NB4 (cell line): Measurements from ENCODE around the gene C6orf52.
A peak's percentile ranks its signal among the peaks of the same experiment; 100 is the strongest.
"Not testable (repeated sequence)": the region's sequence is repeated elsewhere in the genome, so short reads cannot be mapped to it uniquely, and the experiment has no call there.

ENCODE experiments used
- DNase-seq: peaks from one replicate; pipeline ENCODE4 v3.0.0; 2010; ENCODE audit warnings: low read depth
- H3K4me3 ChIP-seq: one replicate; pipeline ENCODE4 v1.5.1; 2011; ENCODE audit warnings: mild to moderate bottlenecking, low read depth, low read length, moderate library complexity
- CTCF ChIP-seq: IDR thresholded peaks from one replicate; pipeline ENCODE4 v1.5.1; 2012; ENCODE audit warnings: low read depth, low read length
- MYC ChIP-seq: IDR thresholded peaks from 2 replicates; pipeline ENCODE4 v1.6.1; 2011; ENCODE audit warnings: low read depth, low read length
- POLR2A ChIP-seq: IDR thresholded peaks from 2 replicates; pipeline ENCODE4 v1.6.1; 2011; ENCODE audit warnings: mild to moderate bottlenecking; ENCODE audit not compliant: insufficient read length; ENCODE audit errors: extremely low read depth
- TF ChIP-seq, protein P1 (sequence below): IDR thresholded peaks from 2 replicates; pipeline ENCODE4 v1.6.1; 2011; ENCODE audit warnings: low read depth, low read length

C6orf52 gene

DNA sequence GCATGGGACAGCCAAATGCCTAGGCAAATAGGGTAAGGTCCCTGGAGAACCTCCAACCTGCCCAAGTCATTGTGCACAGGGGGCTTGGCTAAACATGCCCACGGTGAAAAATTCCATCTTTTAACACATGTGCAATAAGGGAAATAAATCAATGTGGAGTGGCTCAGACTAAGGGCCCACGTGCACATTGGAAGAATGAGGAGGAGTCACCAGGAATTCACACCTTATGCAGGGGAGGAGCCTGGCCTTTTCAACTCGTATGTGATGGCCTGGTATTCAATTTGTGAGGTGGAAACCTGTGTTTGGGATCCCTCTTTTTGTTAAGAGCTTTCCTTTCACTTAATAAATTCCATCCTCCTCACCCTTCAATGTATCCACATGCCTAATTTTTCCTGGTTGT is 12.6 kb downstream of the C6orf52 start:
- H3K4me3 ChIP-seq: no peak overlapping the region
- TF ChIP-seq, protein P1, sequence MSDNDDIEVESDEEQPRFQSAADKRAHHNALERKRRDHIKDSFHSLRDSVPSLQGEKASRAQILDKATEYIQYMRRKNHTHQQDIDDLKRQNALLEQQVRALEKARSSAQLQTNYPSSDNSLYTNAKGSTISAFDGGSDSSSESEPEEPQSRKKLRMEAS: no peak
- TF ChIP-seq MYC: no peak
- TF ChIP-seq CTCF: no peak
- TF ChIP-seq POLR2A: no peak
- no peak for DNase-seq

GRCh38 chr6:10678456-10678855 is 16.0 kb downstream of the C6orf52 start:
- no peak overlapping the region for H3K4me3 ChIP-seq
- no peak for DNase-seq
- no peak for TF ChIP-seq CTCF
- TF ChIP-seq, protein P1: no peak
- TF ChIP-seq POLR2A: no peak
- TF ChIP-seq MYC: no peak

DNA sequence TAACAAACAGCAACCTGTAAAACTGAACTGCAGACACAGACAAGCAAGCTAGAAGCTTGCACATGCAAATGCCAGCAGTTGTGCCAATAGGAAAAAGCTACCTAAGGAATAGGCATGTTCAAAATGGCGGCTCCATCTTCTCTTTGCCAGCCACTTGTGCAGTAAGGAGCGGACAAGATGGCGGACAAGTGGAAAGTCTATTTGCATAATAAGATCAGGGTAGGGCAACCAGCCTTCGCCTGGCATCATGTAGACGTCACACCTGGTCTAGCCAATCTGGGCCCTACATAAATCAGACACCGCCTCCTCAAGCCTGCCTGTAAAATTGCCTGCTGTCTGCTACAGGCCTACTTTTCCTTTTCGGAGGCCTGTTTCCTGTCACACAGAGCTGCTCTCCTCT is 18.0 kb downstream of the C6orf52 start:
- TF ChIP-seq CTCF: no peak
- DNase-seq: no peak
- no peak overlapping the region for H3K4me3 ChIP-seq

DNA sequence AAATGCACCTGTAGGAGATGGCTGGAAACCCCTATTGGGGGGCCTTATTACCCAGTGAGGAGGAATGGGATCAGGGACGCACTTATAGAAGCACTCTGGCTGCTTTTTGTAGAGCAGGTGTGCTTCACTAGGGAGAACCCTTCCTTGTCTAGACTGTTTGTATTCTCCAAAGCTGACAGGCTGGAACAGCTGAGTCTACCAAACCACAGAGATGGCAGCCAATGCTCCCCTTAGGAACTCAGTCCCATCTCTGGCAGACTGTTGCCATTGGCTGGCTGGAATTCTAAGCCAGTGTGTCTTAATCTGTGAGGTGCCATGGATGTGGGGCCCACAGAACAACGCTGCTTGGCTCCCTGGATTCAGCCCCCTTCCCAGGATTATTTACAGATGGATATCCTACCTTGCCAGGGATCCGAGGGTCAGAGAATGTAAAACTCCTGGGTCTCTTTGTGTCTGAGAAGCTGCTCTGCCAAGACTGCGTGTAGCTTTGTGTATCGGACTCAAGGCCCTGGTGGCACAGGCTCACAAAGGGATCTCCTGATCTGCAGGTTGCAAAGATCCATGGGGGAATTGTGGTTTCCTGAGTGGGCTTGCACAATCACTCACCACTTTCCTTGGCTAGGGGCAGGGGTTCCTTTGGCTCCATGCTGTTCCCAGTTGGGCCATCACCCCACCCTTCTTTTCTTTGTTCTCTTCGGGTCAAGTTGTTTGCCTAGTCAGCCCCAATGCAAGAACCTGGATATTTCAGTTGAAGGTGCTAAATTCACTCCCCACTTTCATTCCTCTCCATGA is 26.1 kb downstream of the C6orf52 start:
- peak; percentile 64 for DNase-seq
- TF ChIP-seq CTCF (no peak), MYC (no peak), POLR2A (no peak)
- TF ChIP-seq, protein P1: no peak
- H3K4me3 ChIP-seq: no peak overlapping the region

DNA sequence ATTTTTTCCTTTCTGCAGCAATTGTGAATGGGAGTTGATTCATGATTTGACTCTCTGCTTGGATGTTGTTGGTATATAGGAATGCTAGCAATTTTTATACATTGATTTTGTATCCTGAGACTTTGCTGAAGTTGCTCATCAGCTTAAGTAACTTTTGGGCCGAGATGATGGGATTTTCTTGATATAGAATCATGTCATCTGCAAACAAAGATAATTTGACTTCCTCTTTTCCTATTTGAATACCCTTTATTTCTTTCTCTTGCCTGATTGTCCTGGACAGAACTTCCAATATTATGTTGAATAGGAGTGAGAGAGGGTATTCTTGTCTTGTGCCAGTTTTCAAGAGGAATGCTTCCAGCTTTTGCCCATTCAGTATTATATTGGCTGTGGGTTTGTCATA is 28.8 kb downstream of the C6orf52 start:
- not testable (repeated sequence) for DNase-seq, H3K4me3 ChIP-seq

GRCh38 chr6:10662742-10663141 is 31.7 kb downstream of the C6orf52 start:
- no peak overlapping the region for H3K4me3 ChIP-seq
- TF ChIP-seq CTCF (no peak), MYC (no peak), POLR2A (no peak)
- no peak for DNase-seq
